Activated CD4-positive, CD25-positive, alpha-beta regulatory T cell treated with anti-CD3 and anti-CD28 coated beads, Interleukin-2, amount 50 U/mL, for 24 hours (primary cell): Measurements from ENCODE around the gene LZTFL1.

Source experiments
- ATAC-seq, 2 donors: fragments of 150-1000 bp; cut with Tn5 transposase; one replicate each; pipeline ENCODE4 v1.10.0; 2021; ENCODE audit warnings: mild to moderate bottlenecking in 1 of 2, moderate library complexity in 1 of 2

LZTFL1 gene, protein sequence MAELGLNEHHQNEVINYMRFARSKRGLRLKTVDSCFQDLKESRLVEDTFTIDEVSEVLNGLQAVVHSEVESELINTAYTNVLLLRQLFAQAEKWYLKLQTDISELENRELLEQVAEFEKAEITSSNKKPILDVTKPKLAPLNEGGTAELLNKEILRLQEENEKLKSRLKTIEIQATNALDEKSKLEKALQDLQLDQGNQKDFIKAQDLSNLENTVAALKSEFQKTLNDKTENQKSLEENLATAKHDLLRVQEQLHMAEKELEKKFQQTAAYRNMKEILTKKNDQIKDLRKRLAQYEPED

DNA sequence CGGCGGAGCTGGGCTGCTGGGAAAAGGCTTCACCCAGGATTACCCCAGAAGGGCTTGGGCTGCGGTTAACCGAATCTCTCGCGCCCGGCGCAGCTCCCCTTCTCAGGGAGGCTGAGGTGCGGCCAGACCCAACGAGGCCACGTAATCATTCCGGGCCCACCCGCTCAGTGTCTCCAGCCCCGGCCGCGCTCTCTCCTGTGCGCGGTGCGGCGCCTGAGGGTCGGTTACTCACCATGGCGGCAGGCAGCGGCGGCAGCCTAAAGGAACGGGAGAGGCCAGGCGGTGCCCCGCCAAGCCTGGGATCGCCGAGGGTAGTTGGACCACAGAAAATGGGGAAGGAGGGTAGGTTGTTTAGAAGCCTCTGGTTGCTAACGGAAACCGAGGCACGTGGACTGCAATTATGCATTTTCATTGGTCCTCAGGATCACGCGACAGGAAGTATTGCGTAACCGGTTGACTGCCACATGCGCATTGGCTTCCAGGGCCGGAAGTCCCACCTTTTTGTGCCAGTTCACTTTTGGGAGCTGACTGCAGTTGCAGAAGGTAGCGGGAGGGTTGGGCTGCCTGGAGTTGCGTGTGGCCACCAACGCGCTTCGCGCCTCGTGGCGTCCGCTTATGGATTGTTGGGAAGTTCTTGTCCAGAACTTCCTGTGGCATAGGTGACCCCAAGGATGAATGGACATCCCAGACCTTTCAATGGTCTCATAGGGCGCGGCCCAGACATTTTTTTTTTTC is at the start of gene LZTFL1:
LZTFL1 (minus strand) TSS at position 363 of the 735 bp plus-strand sequence; CDS start at position 235, 128 bp downstream.
- ATAC-seq = peak; percentile 94 to 96

DNA sequence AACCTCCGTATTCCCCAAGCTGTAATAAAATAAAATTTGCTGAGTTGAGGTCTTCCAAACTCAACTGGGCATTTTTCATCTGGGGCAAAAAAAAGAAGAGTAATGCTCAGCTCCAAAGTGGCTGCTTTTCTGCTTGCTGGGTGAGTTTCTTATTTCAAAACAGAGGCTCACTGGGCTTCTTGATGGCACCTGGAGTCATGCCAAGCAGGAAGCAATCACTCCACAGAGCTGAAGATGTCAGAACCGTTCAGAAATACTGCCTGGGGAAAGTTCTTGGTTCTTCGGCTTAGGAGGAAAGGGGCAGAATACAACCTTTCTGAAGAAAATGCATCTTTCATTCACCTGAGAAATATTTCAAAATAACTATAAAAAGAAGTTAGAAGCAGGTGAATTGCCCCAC is 48.5 kb upstream of the LZTFL1 start:
- no peak for ATAC-seq

DNA sequence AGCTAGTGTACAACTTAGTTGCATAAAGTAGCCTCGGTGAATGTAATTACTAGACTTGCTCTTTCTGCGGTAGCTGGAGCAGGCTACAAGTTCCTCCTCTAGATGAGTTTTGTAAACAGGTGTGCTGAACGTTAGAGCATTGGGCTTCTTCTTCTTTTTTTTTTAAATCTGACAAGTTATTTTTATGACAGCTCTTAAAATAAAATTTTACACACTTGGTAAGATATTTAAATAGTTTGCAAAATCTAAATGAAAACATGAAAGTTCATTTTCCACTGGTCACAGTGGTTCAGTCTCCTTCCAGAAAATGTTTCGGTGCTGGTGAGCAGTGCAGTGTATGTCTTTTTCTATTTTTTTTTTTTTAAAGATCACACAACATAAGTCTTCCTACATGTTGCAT is 47.4 kb upstream of the LZTFL1 start:
- no peak for ATAC-seq

DNA sequence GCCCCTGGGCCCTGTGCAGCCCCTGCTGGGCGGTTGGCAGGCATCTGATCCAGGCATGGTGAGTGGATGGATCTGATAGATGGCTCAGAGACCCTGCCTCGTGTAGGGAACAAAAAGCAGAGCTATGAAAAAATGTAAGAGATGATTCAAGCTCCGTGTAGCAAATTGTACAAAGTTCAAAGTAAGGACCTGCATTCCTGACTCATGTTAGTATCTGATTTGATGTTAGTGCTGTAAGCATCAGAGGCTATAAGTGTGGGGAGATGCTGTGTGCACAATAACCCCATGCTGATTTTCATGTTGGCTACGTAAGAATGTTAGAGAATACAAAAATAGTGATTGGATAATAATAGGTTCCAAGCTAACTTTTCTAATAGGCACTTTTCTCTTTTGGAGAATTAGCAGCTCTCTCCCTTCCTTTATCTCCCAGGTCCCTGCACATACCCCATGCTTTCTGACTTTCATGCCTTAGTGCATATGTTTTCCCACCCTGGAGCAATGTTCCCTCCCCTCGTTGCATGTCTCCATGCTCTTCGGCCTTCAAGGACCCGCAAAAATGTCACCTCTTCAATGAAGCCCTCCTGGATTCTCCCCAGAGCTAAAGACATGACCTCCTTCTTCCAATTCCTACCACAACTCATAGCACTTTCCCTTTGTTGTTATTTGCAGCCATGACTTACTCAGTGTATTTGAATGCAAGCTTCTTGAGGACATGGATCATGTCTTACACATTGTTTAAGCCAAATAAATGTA is 46.0 kb upstream of the LZTFL1 start:
- ATAC-seq = no peak

DNA sequence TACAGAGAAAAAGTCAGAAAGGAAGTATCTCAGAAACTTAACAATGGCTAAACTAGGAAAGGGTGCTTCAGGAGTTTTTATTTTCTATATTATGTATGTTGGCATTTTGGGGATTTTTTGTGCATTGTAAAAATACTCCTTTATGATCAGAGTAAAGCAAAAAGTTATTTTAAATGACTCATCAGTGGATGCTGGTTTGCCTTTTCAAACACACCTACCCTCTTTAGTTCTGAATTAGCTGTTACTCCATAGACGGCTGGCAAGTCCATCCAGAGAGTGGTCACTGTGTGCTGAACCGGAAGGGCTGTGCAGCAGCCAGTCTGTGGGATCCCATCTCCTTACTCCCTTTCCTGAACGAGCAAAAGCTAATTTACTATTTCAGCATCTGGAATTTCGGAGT is 45.4 kb upstream of the LZTFL1 start:
- ATAC-seq = no peak

DNA sequence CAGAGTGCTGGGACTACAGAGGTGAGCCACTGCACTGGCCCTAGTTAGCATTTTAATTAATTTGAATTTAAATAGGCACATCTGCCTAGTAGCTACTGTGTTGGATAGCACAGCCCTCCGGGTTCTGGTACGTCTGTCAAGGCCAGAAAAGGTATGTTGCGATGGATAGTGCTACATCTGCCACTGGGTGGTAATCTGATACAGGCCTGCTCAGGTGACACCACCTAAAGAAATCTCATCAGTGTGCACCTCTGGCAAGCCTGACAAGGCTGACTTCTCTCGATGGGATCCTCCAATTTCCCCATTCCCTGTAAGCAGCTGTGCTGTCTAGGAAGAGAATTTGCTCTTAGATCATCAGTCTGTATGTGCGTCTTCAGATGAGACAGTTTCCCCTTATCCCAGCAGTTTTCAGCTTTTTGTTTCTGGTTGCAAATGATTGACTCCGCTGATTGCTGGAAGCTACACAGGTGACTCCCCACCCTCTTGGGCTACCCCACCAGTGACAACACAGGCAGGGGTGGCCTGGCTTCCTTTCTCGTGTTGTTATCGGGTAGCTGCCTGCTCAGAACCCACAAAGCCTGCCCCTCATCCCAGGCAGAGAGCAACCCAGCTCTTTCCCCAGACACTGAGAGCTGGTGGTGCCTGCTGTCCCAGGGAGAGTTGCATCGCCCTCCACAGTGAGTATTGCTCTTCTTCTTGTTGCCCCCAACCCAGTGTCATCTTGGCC is 44.2 kb upstream of the LZTFL1 start, which contains the start of gene CCR9:
CCR9 (plus strand) TSS at position 565 of the 727 bp plus-strand sequence. CDS start 8,391 bp downstream, outside the sequence.
- ATAC-seq = no peak

DNA sequence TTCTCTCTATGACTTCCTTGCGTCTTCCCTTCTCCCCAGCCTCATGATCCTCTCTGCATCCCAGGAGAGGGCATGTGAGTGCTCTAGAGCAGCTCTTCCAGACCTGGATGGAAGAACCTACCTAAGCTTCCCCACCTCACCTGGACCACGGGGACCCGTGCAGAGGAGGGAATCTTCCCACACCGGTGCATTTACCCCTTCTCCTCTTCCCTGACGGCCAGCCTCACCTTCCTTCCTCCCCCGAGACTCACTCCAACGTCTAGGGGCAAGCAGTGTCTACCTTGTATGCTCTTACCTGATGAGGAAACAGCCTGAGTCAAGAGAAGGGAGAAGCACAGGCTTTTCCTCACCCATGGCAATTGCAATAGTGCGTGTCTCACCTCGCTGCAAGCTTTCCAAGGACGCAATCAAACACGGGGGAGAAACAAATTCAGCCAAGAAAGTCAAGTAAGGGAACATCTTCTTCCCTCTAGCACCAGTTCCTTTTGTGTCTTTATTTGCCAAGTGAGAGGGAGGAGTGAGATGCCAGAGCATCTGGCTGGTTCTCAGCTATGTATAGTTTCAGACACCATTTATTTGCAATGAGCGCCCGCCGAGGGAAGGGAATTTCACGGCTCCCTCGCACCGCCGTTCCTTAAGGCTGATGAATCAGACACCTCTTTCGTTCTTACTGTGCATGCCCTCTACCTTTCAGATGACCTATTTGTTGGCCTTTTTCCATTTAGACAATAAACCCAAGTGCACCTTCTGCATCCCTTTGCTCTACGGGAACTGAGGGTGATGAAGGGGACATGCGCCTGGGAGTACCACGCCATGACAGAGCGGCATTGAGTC is 42.7 kb upstream of the LZTFL1 start:
- ATAC-seq = peak in 1 of 2 donors; percentile 44

DNA sequence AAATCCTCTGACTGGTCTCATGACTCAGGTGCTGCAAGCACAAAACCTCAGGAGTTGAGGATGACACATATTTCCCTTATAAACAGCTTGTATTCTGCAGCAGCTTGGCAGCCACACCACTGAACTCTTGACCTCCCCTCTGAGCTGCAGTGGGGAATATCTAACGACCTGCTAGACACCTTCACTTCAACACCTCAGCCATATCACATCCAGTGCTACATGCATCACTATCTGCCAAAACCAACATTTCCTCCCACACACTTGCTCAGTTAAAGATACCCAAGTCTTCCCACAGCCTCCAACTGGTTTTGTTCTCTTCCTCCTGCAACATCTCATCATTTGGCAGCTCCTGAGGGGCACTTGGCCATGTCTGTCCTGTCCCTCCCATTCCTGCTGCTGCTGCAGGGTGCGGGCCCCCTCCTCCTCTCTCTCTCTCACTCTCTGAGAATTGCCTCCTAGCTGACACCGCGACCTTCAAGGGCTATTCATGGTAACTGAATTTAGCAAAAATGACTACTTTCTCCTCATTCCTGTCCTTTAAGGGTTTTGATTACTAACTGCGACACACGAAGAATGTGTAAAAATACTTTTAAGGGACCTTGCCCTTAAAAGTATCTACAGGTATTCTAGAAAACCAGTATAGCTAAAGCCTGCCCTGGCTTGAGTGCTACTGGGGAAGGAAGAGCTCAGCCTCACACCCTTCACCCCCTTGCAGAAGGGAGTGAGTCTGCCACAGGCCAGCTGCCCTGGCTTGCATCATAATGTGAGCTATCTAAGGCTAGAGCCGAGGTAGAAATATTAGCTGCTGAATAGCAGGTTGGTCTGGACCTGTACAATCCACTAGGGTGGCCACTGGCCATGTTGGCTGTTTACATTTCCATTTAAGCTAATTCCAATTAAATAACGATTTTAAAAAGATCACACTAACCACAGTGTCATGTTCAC is 39.4 kb upstream of the LZTFL1 start:
- ATAC-seq = peak; percentile 66 to 91

DNA sequence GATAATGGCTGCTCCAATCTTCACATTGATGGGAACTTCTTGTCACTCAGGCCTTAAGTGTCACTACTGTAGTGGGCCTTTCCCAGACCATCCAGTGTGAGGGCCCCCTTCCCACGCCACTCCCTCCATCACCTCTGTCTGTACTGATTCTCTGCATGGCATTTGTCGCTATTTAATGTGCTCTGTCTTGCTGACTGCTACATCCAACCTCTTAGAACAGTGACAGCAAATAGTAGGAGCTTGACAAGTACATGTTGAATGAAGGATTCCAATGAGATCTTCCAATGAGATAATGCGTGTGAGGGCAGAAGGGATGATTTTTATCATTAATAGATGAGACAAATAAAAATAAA is 38.8 kb upstream of the LZTFL1 start:
- no peak for ATAC-seq

DNA sequence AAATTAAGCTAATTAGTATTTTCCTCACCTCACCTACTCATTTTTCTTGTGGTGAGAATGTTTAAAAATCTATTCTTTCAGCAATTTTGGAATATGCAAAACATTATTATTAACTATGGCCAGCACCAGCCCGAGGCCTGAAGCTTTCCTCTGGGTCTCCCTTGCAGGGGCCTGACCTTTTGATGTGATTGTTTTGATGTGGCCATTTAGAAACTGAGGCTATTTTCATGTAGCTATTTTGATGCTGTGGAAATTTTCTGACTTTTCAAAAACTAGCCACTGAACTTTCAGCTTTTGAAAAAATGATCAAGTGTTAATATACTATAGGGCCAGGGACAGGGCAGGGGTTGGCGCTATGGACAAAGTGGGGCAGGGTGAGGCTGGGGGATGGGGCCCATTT is 36.2 kb upstream of the LZTFL1 start:
- no peak for ATAC-seq

DNA sequence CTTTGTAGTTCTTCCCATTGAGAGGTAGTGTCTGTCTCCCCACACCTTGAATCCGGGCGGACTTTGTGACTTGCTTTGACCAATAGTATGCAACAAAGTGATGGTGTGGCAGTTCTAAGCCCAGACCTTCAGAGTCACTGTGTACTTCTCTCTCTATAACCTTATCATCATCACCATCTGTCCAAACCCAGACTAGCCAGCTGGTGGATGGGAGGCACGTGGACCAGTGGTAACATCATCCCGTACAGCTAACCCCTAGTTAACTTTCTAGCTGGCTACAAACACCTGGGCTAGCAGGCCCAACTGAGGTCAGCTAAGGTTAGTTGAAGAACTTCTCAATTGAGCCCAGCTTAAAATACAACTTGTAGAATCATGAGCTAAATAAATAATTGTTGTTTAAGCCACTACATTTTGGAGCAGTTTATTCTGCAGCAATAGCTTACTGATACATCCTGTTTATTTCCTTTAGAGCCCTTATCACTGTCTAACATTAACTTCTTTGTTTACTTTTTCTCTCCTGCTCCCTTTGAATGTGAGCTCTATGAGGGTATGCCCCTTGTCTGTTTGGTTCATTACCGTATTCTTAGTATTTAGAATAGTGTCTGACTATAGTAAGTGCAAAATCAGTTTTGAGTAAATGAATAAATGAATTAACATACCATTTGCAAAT is 32.9 kb upstream of the LZTFL1 start:
- ATAC-seq = no peak

DNA sequence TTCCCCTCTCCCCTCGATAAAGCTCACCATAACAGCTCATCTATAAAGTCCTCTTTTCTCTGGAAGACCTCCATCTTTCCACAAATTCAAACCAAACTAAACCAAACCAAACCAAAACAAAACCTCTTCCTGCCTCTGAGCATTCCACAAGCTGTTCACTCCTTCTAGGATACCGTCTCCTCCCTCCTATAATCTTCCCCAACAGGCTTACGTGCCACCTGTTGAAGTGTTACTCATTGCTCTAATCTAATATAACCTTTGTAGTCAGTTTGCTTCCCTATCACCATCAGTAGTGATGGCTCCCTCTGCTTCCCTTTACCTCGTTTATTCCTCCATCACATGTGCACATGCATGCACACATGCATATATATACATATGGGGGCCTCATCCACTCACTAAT is 31.7 kb upstream of the LZTFL1 start:
- ATAC-seq = no peak

DNA sequence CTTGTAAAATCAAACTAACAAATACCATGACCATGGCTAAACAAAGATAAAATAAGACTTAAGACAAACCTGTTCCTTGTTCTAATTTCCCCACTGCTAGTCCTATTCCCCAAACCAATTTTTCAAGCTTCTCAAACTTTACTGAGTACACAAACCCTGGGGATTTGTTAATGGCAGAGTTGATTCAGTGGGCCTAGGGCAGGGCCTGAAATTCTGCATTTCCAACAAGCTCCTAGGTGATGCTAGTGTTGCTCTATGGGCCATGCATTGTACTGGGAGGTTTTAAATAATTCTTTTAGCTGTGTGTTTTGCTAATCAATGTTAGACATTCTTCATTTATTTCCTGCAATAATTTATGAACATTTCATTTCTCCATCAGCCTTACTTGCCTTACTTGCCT is 31.1 kb upstream of the LZTFL1 start:
- no peak for ATAC-seq

DNA sequence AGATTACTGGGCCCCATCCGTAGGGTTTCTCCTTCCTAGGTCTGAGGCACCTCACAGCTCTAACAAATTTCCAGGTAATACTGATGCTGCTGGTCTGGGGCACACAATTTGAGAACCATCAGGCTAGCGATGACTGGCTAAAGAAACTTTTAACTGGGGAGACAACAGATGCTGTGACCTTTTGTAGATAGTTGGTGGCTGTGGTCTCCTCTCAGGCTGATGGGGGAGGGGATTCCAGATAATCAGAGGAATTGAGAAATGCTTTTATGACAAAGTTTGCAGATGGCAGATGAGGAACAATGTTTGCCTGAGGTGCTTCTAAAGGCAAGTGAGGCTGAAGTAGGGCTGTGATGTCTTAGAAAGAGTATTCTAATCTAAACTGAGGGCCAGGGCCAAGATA is 30.6 kb upstream of the LZTFL1 start:
- ATAC-seq = no peak

DNA sequence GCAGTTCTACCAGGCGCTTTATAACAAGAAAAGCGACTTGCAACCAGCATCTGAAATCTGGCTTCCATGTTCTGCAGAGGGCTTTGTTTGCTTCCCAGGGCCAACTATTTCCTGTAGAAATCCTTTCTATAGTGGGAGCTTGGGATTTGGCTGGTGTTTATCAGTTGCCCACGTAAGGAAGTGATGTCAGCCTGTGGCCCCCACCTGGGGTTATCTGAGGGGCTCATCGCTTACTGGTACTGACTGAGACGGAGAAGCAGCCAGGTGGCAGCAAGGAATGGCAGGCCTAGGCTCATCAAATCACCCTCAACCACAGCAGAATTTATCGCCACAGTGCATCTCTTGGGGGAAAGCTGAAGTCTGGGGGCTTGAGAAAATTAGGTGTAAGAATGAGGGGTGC is 29.9 kb upstream of the LZTFL1 start:
- ATAC-seq = no peak

DNA sequence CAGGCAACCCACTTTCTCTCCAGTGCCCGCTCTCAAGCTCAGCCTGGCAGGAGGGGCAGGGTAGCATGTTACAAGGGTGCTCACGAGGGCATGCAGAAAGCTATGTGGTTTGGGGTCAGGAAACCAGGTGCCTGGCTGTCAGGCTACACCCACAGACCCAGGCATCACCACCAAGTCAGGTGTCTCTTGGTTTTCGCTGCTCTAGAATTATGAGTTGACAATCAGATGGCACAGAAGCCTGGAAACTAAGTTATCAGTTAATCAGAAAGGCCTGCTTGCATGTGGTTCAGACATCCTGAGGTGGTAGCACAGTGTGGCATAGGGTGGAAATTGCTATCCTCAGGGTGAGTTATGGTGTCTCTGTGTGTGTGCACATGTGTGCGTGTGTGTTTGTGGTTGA is 28.2 kb upstream of the LZTFL1 start:
- peak; percentile 84 to 89 for ATAC-seq

DNA sequence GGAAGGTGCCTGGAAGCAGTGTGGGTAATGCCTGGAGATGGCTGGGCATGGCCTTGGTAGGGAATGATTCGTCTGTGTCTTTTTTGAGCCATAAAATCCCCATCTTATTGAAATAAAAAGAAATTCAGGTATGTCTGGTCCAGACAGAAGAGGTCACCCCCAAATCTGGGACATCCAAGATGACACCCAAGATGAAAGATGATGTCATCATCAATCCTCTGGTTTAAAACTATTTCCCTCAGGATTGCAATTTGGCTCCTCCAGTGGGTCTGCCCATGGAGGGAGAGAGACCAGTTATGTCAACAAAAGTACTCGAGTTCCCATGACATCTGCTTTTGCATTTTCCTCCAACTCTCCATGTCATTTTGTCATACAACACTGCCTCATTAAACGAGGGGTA is 27.7 kb upstream of the LZTFL1 start:
- ATAC-seq = no peak

DNA sequence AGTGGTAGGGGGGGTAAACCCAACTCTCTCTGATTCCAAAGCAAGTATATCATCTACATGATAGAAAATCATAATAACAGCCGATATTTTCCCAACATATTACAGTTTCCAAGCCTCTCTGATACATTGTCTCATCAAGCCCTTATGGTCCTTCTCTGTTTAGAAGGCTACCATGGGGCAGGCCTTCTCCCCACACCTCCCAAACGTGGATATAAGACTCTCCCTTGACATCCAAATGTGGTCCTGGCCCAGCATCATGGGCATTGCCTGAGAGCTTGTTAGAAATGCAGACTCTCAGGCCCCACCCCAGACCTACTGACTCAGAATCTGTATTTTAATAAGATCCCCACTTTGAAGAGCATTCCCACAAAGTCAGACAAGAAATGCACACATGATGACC is 26.7 kb upstream of the LZTFL1 start:
- ATAC-seq = no peak

DNA sequence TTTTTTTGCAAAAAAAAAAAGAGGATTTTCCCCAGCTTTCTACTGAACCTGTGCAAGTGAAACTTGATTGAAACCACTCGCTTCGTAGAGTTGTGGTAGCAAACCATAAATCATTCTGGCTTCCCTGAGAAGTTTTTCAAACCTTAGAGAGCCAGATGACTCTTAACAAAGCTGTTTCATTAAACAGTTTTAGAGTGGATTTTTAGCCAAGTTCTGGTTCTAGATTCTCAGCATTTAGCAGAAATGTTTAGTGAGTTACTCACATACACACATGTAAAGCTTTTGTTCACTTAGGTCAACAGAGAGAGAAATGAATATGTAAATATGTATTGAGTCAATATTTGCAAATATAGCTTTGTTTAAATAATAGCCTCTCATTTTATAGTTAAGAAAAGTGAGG is 26.3 kb upstream of the LZTFL1 start:
- ATAC-seq = no peak

DNA sequence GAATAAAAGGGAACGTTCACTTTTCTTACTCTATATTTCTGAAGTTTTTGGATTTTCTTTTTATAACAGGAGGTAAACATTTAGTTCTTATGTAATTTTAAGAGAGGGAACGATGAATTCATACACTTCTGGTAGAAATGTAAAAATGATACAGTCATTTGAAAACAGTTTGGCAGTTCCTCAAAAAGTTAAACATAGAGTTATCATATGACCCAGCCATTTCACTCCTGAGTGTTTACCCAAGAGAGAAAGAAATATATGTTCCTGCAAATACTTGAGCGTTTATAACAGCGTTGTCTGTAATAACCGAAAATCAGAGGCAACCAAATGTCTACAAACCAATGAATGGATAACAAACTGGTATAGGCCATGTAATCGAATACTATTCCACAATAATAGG is 23.6 kb upstream of the LZTFL1 start:
- no peak for ATAC-seq
